ENCODE measurements around the gene ISM1. TPM values are rescaled to one million over a fixed set of nuclear protein-coding genes. Genes with fewer than 3 reads are reported as not detected.

Gene ISM1
- total RNA-seq, 4 donors from 2014 or later, result 0.70 to 3.3 (median 1.7) TPM

- no peak for DNase-seq
- no peaks in the 10 kb centered on the region for H3K9me3 ChIP-seq
- H3K27me3 ChIP-seq, result no peaks in the 10 kb centered on the region
- TF ChIP-seq POLR2A (IDR thresholded peaks at IDR 0.05), result no peak
- TF ChIP-seq CTCF (IDR thresholded peaks at IDR 0.05), result no peak
- no peaks in the 10 kb centered on the region for H3K4me1 ChIP-seq
- no peaks in the 10 kb centered on the region for H3K36me3 ChIP-seq
- H3K27ac ChIP-seq, result no peak overlapping the region
- no peak overlapping the region for H3K4me3 ChIP-seq
Measured at GRCh38 chr20:13292201-13292885, 71.3 kb downstream of the ISM1 start.

- Histone ChIP-seq H3K36me3 (no peaks in the 10 kb centered on the region), H3K27ac (no peak overlapping the region), H3K27me3 (no peaks in the 10 kb centered on the region), H3K9me3 (no peaks in the 10 kb centered on the region), H3K4me1 (no peaks in the 10 kb centered on the region), H3K4me3 (no peak overlapping the region)
- DNase-seq, result no peak
- TF ChIP-seq POLR2A (IDR thresholded peaks at IDR 0.05), result no peak
- no peak for TF ChIP-seq CTCF (IDR thresholded peaks at IDR 0.05)
Measured at GRCh38 chr20:13294522-13294921, 73.4 kb downstream of the ISM1 start.

GRCh38 chr20:13295637-13296036 is 74.6 kb downstream of the ISM1 start:
- Histone ChIP-seq H3K27me3 (no peaks in the 10 kb centered on the region), H3K36me3 (no peaks in the 10 kb centered on the region), H3K9me3 (no peaks in the 10 kb centered on the region), H3K4me1 (no peaks in the 10 kb centered on the region), H3K27ac (no peak overlapping the region), H3K4me3 (no peak overlapping the region)
- TF ChIP-seq POLR2A (IDR thresholded peaks at IDR 0.05), result no peak
- no peak for TF ChIP-seq CTCF (IDR thresholded peaks at IDR 0.05)
- DNase-seq, result no peak

- Histone ChIP-seq H3K9me3 (no peaks in the 10 kb centered on the region), H3K36me3 (no peaks in the 10 kb centered on the region), H3K4me1 (no peaks in the 10 kb centered on the region), H3K27ac (no peak overlapping the region), H3K4me3 (no peak overlapping the region), H3K27me3 (no peaks in the 10 kb centered on the region)
- TF ChIP-seq CTCF (IDR thresholded peaks at IDR 0.05) (no peak), POLR2A (IDR thresholded peaks at IDR 0.05) (no peak)
- no peak for DNase-seq
Measured at GRCh38 chr20:13296070-13296469, 75.0 kb downstream of the ISM1 start.

- Histone ChIP-seq H3K27ac (no peak overlapping the region), H3K27me3 (no peaks in the 10 kb centered on the region), H3K36me3 (no peaks in the 10 kb centered on the region), H3K9me3 (no peaks in the 10 kb centered on the region), H3K4me3 (no peak overlapping the region), H3K4me1 (no peaks in the 10 kb centered on the region)
- DNase-seq, result no peak
- TF ChIP-seq POLR2A (IDR thresholded peaks at IDR 0.05), result no peak
- TF ChIP-seq CTCF (IDR thresholded peaks at IDR 0.05), result no peak
Measured at GRCh38 chr20:13297147-13297899, 76.2 kb downstream of the ISM1 start.
